HCT116 (cell line): ENCODE measurements around the gene SLC6A17.

Source experiments
- CTCF ChIP-seq, 3 experiments: fragments of 200-600 bp in 1 of 3; sonication (generic) in 1 of 3; IDR thresholded peaks in 2 of 3; conservative IDR thresholded peaks in 1 of 3; 2 replicates each; pipeline ENCODE4 v1.5.1; 2012 to 2017; ENCODE audit warnings: low read depth in 2 of 3, low read length in 2 of 3, antibody characterized with exemption in 1 of 3, borderline replicate concordance in 1 of 3, control low read depth in 1 of 3, mild to moderate bottlenecking in 1 of 3, mixed read lengths in 1 of 3, mixed run types in 1 of 3, moderate library complexity in 1 of 3; ENCODE audit not compliant: insufficient read depth in 1 of 3
- MAX ChIP-seq: IDR thresholded peaks from 2 replicates; pipeline ENCODE4 v1.6.1; 2012
- POLR2A ChIP-seq: IDR thresholded peaks from 2 replicates; pipeline ENCODE4 v1.7.0; 2011; ENCODE audit warnings: borderline replicate concordance; ENCODE audit not compliant: insufficient read depth, insufficient read length; ENCODE audit errors: extremely low read depth
- POLR2AphosphoS5 ChIP-seq: IDR thresholded peaks from 2 replicates; pipeline ENCODE4 v1.6.1; 2011; ENCODE audit warnings: mild to moderate bottlenecking, low read depth, low read length, moderate library complexity
- RAD21 ChIP-seq: IDR thresholded peaks from 2 replicates; pipeline ENCODE4 v1.6.1; 2012; ENCODE audit warnings: low read depth, mild to moderate bottlenecking
- SP1 ChIP-seq: IDR thresholded peaks from 2 replicates; pipeline ENCODE4 v1.6.1; 2012; ENCODE audit warnings: low read depth
- SRF ChIP-seq: IDR thresholded peaks from 2 replicates; pipeline ENCODE4 v1.6.1; 2012; ENCODE audit warnings: low read depth
- TCF7L2 ChIP-seq: IDR thresholded peaks from 2 replicates; pipeline ENCODE4 v1.7.0; 2011; ENCODE audit warnings: borderline replicate concordance, inconsistent platforms; ENCODE audit not compliant: insufficient read depth, insufficient read length; ENCODE audit errors: extremely low read depth
- YY1 ChIP-seq: IDR thresholded peaks from 2 replicates; pipeline ENCODE4 v1.6.1; 2011; ENCODE audit warnings: low read length, low read depth, moderate library complexity, mild to moderate bottlenecking; ENCODE audit not compliant: insufficient replicate concordance; ENCODE audit errors: extremely low read depth
- ZBTB33 ChIP-seq: IDR thresholded peaks from 2 replicates; pipeline ENCODE4 v1.6.1; 2011; ENCODE audit warnings: mild to moderate bottlenecking, low read length, moderate library complexity; ENCODE audit not compliant: insufficient replicate concordance; ENCODE audit errors: extremely low read depth
- ZNF274 ChIP-seq: fragments of 200-500 bp; sonication (Bioruptor generic); IDR thresholded peaks from 2 replicates; pipeline ENCODE4 v1.6.1; 2014; ENCODE audit warnings: mild to moderate bottlenecking, low read depth, low read length, inconsistent platforms

GRCh38 chr1:110229348-110230001, 79.2 kb downstream of the SLC6A17 start:
- TF ChIP-seq CTCF (IDR thresholded peaks at IDR 0.05 in 2 of 3, conservative IDR thresholded peaks at IDR 0.05 in 1 of 3; ENCODE audit: borderline replicate concordance in 1 of 3, insufficient read depth in 1 of 3, low read depth in 2 of 3, low read length in 2 of 3) (no peak), POLR2A (no peak), ZNF274 (no peak), SP1 (no peak), POLR2AphosphoS5 (no peak), YY1 (no peak), SRF (no peak), ZBTB33 (no peak), RAD21 (no peak), TCF7L2 (no peak), MAX (no peak)
